Measurements from ENCODE around the gene NEDD4L.

The NEDD4L gene

GRCh38 chr18:58345875-58346274 is 301.8 kb downstream of the NEDD4L start:
- no peaks in the 10 kb centered on the region for H3K27me3 ChIP-seq
- H3K4me3 ChIP-seq (ENCODE audit: low read depth, low read length), result no peak overlapping the region
- DNase-seq, result no peak
- H3K9me3 ChIP-seq, result no peaks in the 10 kb centered on the region
- no peak for TF ChIP-seq CTCF (IDR thresholded peaks at IDR 0.05; ENCODE audit: low read depth, low read length)
- H3K36me3 ChIP-seq, result no peaks in the 10 kb centered on the region
- H3K4me1 ChIP-seq, result no peaks in the 10 kb centered on the region

- TF ChIP-seq CTCF (IDR thresholded peaks at IDR 0.05; ENCODE audit: low read depth, low read length), result no peak
- Histone ChIP-seq H3K36me3 (no peaks in the 10 kb centered on the region), H3K27me3 (no peaks in the 10 kb centered on the region), H3K4me1 (no peaks in the 10 kb centered on the region), H3K9me3 (no peaks in the 10 kb centered on the region), H3K4me3 (ENCODE audit: low read depth, low read length) (no peak overlapping the region)
- no peak for DNase-seq
These were observed 303.1 kb downstream of the NEDD4L start for GRCh38 chr18:58347135-58347534.

GRCh38 chr18:58348517-58348916 is 304.5 kb downstream of the NEDD4L start:
- no peaks in the 10 kb centered on the region for H3K4me1 ChIP-seq
- H3K4me3 ChIP-seq (ENCODE audit: low read depth, low read length), result no peak overlapping the region
- H3K36me3 ChIP-seq, result no peaks in the 10 kb centered on the region
- TF ChIP-seq CTCF (IDR thresholded peaks at IDR 0.05; ENCODE audit: low read depth, low read length), result no peak
- no peaks in the 10 kb centered on the region for H3K27me3 ChIP-seq
- no peak for DNase-seq
- H3K9me3 ChIP-seq, result no peaks in the 10 kb centered on the region

GRCh38 chr18:58348951-58349350 is 304.9 kb downstream of the NEDD4L start:
- no peaks in the 10 kb centered on the region for H3K27me3 ChIP-seq
- no peaks in the 10 kb centered on the region for H3K9me3 ChIP-seq
- H3K4me3 ChIP-seq (ENCODE audit: low read depth, low read length), result no peak overlapping the region
- TF ChIP-seq CTCF (IDR thresholded peaks at IDR 0.05; ENCODE audit: low read depth, low read length), result no peak
- no peaks in the 10 kb centered on the region for H3K36me3 ChIP-seq
- no peak for DNase-seq
- H3K4me1 ChIP-seq, result no peaks in the 10 kb centered on the region

DNA sequence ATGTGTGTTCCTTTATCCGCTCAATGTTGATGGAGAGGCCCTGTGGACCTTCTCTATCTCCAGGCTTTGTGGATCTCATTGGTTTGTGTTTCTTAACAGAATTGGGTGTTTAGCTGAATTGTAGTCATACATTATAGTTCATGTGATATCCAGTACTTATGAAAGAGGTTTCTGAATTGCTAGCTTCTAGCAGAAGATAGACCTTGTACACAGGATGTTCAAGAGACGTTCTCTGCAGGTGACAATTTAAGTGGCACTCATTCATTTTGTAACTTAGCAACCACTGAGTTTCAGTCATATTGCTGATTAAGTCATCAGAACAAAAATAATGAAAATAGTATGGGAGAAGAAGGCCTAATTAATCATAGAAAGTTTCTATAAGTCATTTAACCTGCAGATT is 305.6 kb downstream of the NEDD4L start:
- no peak for TF ChIP-seq CTCF (IDR thresholded peaks at IDR 0.05; ENCODE audit: low read depth, low read length)
- Histone ChIP-seq H3K27me3 (no peaks in the 10 kb centered on the region), H3K9me3 (no peaks in the 10 kb centered on the region), H3K4me1 (no peaks in the 10 kb centered on the region), H3K4me3 (ENCODE audit: low read depth, low read length) (no peak overlapping the region), H3K36me3 (no peaks in the 10 kb centered on the region)
- no peak for DNase-seq

GRCh38 chr18:58350526-58350925 is 306.5 kb downstream of the NEDD4L start:
- H3K9me3 ChIP-seq, result no peaks in the 10 kb centered on the region
- no peaks in the 10 kb centered on the region for H3K27me3 ChIP-seq
- H3K36me3 ChIP-seq, result no peaks in the 10 kb centered on the region
- H3K4me1 ChIP-seq, result no peaks in the 10 kb centered on the region
- TF ChIP-seq CTCF (IDR thresholded peaks at IDR 0.05; ENCODE audit: low read depth, low read length), result no peak
- no peak overlapping the region for H3K4me3 ChIP-seq (ENCODE audit: low read depth, low read length)
- DNase-seq, result no peak
